GM19455 (cell line): ENCODE data around the gene ELF3.
"Not testable (repeated sequence)": the region's sequence is repeated elsewhere in the genome, so short reads cannot be mapped to it uniquely, and the experiment has no call there.

Experiments
- ATAC-seq: cut with Tn5 transposase; IDR thresholded peaks from one replicate; pipeline ENCODE4 v1.9.1; 2021; ENCODE audit not compliant: unreplicated experiment

ELF3 gene

DNA sequence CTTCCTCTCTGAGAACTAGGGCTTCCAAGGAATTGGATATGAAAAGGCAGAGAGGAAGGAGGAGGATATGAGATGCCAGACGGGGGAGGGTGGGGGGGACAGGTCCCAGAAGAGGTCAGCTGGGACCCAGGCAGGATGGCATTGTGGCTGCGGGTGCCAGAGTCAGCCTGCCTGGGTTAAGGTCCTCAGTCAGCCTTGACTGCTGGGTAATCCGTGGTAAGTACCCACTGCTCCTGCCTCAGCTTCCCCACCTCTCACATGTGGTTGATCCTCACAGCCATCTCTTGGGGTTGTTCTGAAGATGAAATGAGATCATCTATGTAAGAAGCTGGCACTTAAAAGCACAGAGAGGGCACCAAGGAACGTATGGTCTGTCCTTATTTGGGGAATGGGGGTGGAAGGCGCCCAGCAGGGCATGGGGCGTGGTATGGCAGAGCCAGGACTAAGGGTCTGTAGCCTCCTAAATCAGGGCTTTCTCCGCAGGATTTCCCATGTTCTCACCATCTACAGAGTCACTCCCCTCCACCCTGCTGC, 23.8 kb downstream of the ELF3 start:
- no peak for ATAC-seq

DNA sequence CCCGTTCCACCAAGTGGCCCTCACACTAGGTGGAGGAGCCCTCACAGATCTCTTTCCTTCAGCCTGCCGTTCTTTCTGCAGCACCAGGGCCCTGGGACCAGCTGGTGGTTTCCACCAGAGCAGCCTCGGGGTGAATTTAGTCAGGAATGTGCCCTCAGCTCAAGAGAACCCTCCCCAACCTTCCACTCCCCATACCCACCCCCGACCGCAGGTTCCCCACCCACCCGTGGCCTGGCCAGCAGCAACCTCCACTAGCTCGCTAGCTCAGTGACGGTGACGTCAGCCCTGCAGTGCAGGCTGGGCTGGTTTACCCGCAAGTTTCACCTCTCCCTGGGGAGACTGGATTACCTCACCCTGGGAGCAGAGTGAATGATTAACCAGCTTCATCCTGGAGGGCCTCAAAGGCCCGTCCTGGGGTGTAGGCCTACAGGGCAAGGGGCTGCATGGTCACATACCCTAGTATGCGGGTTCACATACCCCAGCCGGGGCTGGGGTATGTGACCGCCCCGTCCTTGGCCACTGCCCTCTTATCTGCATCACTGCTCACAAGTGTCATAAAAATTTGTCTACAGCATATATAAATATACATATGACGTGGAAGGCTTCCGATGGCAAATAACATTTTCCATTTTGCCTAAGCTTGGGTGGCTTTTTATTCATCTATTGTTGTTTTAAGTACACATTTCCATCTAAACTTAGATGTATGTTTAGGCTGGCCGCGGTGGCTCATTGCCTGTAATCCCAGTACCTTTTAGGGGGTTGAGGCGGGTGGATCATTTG, 24.5 kb downstream of the ELF3 start:
- ATAC-seq, result no peak

DNA sequence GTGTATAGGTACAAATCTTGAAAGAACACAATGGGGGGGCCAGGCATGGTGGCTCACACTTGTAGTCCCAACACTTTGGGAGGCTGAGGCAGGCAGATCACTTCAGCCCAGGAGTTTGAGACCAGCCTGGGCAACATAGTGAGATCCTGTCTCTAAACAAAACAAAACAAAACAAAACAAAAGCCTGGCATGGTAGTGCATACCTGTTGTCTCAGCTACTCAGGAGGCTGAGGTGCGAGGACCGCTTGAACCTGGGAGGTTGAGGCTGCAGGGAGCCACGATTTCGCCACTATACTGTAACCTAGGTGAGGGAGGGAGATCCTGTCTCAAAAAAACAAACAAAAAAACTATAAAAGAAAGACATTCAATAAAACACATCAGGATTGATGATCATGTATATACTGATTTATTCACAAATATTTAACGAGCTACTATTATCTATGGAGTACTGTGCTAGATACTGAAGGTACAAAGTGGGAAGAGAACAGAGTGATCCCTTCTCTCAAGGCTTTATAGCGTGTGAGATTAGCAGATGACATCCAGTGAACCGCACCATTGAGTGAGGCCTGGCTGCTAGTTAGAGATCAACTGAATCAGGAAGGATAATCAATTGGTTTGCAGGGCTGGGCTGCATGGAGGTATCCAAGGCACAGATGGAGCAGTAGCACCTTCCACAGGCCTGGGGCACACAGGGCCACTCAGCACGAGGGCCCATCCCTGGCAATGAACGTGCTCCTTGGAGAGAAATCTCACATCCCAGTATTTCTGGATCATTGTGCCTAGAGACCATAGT, 26.4 kb downstream of the ELF3 start:
- no peak for ATAC-seq

DNA sequence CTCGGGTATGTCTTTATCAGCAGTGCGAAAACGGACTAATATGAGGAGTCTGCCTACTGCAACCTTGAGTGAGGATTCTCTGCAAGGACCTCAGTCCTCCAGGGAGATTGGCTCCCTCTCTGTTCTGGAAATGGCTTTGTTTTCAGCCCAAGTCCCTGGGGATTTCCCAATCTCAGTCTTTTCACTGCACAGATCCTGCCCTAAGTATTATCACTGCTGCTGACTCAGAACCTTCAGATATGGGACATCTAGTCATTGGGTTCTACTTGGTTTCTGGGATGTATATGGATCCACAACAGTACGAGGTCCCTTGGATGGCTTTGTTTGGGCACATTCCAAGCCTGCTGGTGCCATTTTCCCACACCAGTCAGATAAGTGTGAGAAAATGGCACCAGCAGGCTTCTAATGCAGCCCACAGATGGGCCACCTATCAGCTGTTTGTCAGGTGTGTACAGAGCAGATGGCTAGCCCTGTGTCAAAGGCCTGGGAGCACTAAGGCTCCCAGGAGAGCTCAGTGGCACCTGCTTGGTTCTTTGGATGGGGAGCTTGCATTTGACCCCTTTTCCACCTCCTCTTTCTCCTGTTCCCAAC, 27.4 kb downstream of the ELF3 start:
- no peak for ATAC-seq

DNA sequence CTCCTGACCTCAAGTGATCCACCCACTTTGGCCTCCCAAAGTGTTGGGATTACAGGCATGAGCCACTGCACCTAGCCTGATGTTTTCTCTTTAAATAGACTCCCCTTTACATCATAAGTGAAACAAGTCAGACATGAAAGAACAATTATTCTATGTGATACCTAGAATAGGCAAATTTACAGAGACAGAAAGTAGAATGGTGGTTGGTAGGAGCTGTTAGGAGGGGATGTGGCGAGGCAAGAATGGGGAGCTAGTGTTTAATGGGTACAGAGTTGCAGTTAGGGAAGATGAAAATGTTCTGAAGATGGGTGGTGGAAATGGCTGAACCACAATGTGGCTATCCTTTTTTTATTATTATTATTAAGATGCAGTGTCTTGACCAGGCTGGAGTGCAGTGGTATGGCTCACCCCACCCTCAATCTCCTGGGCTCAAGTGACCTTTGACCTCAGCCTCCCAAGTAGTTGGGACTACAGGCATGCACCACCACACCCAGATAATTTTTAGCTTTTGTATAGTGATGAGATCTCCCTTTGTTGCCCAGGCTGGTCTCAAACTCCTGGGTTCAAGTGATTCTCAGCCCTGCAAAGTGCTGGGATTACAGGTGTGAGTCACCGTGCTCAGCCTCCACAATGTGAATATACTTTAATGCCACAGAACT, 28.4 kb downstream of the ELF3 start:
- ATAC-seq, result no peak

DNA sequence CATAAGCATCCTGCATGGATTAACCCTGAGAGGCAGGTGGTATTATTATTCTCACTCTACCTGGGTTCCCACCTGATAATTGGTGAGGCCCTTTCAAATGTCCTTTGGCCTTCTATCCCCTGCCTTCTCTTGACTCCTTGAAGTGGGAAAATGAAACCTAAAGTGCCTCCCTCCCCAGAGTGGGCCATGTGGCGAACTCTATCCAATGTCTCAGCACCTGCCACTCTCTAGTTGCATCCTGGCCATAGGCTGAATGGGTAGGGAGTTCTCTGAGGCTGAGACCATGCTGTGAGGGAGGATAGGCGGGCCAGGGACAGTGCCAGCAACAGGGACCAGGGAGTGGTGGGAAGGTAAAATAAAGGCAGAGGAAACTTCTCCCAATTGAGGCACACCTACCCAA, 35.3 kb downstream of the ELF3 start:
- no peak for ATAC-seq

DNA sequence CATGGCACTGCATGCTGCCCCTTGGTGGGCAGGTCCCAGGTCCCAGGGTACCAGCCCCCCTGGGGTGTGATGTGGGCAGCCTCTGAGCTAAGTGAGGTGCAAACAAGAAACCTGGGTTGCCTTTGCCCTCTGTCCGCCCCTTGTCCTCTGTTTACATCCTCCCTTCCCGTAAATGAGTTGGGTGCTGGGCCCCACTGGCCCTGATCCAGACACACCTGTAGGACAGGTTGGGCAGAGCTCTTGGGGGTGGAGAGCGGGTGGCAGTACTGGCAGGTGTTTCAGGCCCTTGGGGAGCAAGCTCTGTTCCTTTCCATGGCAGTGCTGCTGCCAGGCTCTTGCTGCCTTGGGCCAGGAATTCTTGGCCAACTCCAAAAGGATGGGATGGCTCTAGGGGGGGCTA, 35.8 kb downstream of the ELF3 start:
- no peak for ATAC-seq

DNA sequence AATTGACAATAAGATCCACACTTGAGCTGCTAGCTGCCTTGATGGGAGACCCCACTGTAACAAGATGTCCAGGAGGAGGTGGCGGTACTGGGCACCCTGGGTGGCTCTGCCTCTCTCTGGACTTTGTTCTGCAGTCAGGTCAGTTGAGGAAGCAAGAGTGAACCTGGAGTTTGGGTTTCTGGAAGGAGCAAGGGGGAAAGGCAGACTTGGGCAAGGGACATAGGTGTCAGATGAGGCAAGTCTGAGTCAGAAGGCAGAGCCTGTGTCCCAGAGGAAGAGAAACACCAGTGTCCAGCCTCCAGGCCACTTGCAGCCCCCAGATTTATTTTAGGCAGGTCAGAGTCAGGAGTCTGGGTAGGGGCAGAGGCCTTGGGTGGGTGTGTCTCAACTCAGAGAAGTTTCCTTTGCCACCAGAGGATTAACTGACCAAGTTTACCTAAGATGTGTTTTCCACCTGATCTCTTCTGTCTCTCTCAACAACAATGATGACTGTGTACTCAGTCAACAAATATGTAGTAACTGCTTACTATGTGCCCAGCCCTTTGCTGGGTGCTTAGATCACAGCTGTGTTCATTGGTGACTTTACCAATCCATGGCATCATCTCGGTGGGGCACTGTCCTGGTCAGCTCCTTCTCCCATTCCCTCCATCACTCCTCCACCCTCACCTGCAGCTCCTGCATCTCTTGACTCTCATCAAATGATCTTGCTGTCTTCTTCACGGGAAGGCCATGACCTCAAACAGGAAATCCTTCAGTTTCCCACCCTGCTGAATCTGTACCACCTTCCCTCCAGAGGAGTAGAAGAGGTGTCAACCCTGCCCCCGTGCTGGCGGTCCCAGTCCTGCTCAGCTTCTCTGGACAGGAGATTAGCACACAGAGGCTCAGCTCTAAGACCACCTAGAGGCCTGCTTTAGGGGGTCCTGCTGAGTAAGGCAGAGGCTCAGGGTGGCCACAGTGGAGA, 36.6 kb downstream of the ELF3 start:
- ATAC-seq, result no peak

DNA sequence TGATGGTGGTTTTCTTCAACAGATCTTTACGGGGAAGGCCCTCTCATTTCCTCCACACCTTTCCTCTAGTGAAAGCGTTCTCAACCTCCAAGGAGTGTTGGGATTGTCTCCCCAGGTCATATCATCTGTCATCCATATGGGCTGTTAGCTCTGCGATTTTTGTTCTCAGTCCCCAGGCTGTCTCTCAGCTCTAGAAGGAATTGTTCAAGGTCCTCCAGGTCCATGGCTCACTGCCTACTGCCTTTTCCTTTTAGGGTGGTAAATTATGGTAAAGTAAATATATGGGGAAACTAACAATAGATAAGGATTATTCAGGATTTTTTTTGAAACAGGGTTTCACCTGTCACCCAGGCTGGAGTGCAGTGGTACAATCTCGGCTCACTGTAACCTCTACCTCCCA, 37.6 kb downstream of the ELF3 start:
- ATAC-seq, result no peak

DNA sequence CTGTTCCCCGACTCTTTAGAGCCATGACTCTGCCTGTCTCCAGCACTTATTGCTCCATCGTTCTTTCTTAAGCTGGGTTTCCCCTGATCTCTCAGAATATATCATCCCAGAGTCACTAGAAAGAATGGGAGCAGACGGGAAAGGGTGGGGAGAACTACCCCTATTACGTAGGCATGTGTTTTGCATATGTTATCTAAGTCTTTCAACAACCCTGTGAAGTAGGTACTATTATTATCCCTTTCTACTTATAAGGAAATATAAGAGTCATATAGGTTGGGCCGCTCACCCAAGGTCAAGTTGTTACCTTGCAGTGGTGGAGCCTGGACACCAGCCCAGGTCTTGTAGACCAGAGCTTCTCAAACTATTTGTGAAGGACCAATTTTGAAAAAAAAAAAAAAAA, 38.7 kb downstream of the ELF3 start:
- no peak for ATAC-seq

DNA sequence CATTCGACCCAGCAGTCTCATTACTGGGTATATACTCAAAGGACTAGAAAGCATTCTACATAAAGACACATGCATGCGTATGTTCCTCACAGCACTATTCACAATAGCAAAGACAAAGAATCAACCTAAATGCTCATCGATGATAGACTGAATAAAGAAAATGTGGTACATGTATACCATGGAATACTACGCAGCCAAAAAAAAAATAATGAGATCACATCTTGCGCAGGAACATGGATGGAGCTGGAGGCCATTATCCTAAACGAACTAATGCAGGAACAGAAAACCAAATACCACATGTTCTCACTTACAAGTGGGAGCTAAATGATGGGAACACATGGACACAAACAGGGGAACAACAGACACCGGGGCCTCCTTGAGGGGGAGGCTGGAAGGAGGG, 43.7 kb downstream of the ELF3 start:
- ATAC-seq, result no peak

DNA sequence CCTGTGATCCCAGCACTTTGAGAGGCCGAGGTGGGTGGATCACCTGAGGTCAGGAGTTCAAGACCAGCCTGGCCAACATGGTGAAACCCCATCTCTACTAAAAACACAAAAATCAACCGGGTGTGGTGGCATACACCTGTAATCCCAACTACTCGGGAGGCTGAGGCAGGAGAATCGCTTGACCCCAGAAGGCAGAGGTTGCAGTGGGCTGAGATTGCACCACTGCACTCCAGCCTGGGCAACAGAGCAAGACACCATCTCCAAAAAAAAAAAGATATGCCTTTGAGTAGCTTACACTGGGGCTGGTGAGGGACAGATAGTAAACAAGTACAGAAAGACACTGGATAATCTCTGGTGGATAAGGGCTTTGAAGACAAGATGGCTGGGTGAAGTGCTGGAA, 44.3 kb downstream of the ELF3 start:
- ATAC-seq, result not testable (repeated sequence)

DNA sequence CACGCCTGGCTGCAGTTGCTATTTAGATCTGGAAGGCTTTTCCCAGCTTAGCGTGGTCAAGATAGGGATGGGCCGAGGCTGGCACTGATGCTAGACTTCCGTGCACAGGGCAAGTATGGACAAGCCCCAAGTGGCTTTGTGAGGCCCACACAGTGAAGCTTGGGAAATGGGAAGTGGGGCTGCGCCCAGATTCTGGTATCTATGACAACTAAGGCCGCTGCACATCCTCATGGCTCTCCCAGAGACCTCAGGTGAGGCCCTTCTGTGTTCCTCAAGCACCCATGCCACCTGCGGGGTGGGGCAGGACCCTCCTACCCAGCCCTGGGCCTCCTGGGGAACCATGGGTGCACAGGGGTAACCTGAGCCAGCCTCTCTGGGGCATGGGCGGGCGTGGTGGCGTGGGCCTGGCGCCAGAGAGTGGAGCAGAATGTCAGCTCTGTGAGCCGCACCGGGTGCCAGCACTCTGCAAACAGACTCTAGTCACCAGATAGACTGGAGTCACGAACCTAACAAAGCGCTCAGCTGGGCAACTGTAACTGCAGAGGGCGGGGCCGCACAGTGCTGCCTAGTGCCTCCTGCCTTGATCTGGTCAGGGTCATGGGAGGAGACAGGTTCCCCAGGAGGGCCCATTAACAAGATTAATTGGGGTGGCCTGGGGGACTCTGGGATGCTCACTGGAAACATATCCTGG, 46.4 kb downstream of the ELF3 start:
- no peak for ATAC-seq

DNA sequence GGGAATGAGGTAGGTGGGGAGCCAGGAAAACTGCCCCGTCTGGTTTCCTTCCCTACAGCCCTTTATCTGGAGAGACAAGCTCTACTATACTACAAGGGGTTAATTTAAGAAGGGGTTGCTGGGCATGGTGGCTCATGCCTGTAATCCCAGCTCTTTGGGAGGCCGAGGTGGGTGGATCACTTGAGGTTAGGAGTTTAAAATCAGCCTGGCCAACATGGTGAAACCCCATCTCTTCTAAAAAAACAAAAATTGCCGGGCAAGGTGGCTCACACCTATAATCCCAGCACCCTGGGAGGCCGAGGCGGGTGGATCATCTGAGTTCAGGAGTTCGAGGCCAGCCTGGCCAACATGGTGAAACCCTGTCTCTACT, 46.9 kb downstream of the ELF3 start:
- ATAC-seq, result not testable (repeated sequence)

DNA sequence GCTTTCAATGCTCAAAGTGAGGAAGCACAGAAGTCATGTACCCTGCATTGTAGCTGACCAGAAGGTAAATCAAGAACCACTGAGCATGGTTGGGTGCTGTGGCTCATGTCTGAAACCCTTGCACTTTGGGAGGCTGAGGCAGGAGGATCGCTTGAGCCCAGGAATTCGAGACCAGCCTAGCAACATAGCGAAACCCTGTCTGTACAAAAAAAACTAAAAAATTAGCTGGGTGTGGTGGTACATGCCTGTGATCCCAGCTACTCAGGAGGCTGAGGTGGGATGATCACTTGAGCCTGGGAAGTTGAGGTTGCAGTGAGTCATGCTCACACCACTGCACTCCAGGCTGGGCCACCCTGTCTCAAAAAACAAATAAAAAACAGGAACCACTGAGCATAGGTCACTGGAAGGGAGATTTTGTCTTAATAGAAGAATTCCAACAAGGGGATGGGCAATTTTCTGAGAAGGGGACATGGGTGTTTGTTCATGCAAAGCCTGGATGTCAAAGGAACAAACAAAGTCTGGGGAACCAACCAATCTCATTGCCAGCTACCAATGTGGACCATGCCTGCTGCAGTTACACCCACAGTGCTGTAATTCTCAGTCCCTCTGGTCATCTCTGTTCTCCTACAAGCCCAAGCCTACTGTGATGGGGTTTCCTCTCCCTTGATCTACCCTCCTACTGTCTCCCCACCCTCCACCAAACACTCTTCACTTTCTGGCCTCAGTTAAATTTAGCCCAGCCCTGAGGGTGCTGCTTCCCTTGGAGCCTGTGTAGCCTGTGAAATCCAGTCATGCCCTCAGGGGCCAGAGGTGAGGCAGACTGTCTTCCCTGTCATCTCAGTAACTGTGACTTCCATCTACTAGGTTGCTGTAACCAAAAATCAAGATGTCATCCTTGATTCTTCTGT, 47.9 kb downstream of the ELF3 start:
- no peak for ATAC-seq

DNA sequence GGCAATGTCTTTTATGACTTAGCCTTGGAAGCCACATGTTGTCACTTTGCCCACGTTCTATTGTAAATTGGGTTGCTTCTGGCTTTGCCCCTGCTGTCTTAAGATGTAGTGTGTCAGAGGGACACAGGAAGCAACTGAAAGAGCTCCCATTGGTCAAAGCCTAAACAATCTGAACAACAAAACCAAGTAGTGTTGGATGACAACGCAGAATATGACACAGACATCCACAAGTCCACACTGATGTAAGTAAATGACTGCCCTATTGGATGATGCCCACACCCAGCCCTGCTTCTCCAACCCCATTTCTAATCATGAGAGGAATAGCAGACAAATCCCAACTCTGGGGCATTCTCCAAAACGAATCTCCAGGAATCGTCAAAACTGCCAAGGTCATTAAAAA, 50.7 kb downstream of the ELF3 start:
- no peak for ATAC-seq

DNA sequence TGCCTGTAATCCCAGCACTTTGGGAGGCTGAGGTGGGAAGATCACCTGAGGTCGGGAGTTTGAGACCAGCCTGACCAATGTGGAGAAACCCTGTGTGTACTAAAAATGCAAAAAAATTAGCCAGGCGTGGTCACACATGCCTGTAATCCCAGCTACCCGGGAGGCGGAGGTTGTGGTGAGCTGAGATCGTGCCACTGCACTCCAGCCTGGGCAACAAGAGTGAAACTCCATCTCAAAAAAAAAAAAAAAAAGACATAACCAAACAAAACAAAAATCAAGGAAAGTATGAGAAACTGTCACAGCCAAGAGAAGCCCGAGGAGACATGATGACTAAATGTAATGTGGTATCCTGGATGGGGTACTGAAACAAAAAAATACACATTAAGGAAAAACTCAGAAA, 51.4 kb downstream of the ELF3 start:
- ATAC-seq, result not testable (repeated sequence)

DNA sequence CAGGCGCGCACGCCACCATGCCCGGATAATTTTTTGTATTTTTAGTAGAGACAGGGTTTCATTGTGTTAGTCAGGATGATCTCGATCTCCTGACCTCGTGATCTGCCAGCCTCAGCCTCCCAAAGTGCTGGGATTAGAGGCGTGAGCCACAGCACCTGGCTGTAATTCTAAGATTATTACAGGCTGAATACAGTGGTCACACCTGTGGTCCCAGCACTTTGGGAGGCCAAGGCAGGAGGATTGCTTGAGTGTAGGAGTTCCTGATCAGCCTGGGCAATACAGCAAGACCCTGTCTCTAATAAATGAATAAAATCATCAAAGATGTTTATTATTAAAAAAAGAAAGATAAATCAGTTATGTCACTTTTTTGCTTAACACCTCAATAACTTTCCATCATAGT, 52.2 kb downstream of the ELF3 start:
- ATAC-seq, result not testable (repeated sequence)

DNA sequence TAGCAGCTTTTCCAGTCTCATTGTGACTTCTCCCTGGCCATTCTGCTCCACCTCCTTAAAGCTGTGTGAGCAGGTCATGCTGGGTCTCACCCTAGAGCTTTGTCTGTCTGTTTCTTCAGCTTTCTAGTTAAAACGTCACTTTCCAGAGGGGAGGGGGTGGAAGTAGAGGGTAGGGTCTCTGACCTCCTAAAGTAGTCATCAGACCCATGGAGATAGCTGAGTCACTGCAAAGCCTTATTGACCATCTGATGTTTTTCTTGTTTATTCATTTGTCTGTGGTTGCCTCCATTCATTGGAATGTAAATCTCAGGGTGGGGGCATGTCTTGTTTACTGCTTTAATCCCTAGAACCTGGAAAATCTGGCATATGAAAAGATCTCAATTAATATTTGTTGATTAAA, 52.7 kb downstream of the ELF3 start:
- no peak for ATAC-seq
